CD14-positive monocyte (primary cell): ENCODE results near the gene NPR1. TPM values are rescaled to one million over a fixed set of nuclear protein-coding genes. Genes with fewer than 3 reads are reported as not detected.
A peak's percentile ranks its signal among the peaks of the same experiment; 100 is the strongest.

ENCODE experiments used
- DNase-seq, 3 donors: peaks; one replicate each; pipeline ENCODE4 v3.0.0-alpha.2; 2011 to 2022
- H2AFZ ChIP-seq: 2 replicates; pipeline ENCODE4 v1.6.0; 2012; ENCODE audit warnings: mild to moderate bottlenecking, low read depth, low read length, inconsistent platforms; ENCODE audit not compliant: insufficient read depth, poor library complexity, severe bottlenecking
- H3K27ac ChIP-seq, 2 donors: 1 replicate in 1 of 2; 2 replicates in 1 of 2; pipeline ENCODE4 v1.5.1; 2012 to 2013; ENCODE audit warnings: low read length in 2 of 2, control low read depth in 1 of 2, inconsistent platforms in 1 of 2, low read depth in 1 of 2, mild to moderate bottlenecking in 1 of 2
- H3K27me3 ChIP-seq, 2 donors: one replicate each; pipeline versions ENCODE4 v1.6.0 to v1.6.1; 2011 to 2013; ENCODE audit warnings: low read length in 2 of 2; ENCODE audit not compliant: control insufficient read depth in 2 of 2, insufficient read depth in 2 of 2
- H3K36me3 ChIP-seq, 2 donors: replicated peaks in 1 of 2; 1 replicate in 1 of 2; 2 replicates in 1 of 2; pipeline versions ENCODE4 v1.5.1 to v1.6.1; 2012 to 2013; ENCODE audit warnings: low read length in 2 of 2, control low read depth in 1 of 2, inconsistent platforms in 1 of 2, mild to moderate bottlenecking in 1 of 2; ENCODE audit not compliant: insufficient read depth in 2 of 2, control insufficient read depth in 1 of 2
- H3K4me1 ChIP-seq, 2 donors: 1 replicate in 1 of 2; 2 replicates in 1 of 2; pipeline versions ENCODE4 v1.5.1 to v1.6.1; 2012 to 2013; ENCODE audit warnings: low read length in 2 of 2, control low read depth in 1 of 2, inconsistent platforms in 1 of 2, mild to moderate bottlenecking in 1 of 2, moderate library complexity in 1 of 2; ENCODE audit not compliant: insufficient read depth in 2 of 2, control insufficient read depth in 1 of 2
- H3K4me2 ChIP-seq: replicated peaks from 2 replicates; pipeline ENCODE3; 2012; ENCODE audit warnings: low read length, moderate library complexity, mild to moderate bottlenecking; ENCODE audit not compliant: poor library complexity, severe bottlenecking; ENCODE audit errors: extremely low read depth
- H3K4me3 ChIP-seq, 3 experiments: fragments of 200-600 bp in 1 of 3; sonication (generic) in 1 of 3; replicated peaks in 1 of 3; 1 replicate in 2 of 3; 2 replicates in 1 of 3; pipeline ENCODE4 v1.5.1; 2011 to 2013; ENCODE audit warnings: low read length in 3 of 3, mild to moderate bottlenecking in 3 of 3, control low read depth in 2 of 3, low read depth in 2 of 3, inconsistent platforms in 1 of 3, moderate library complexity in 1 of 3
- H3K79me2 ChIP-seq: 2 replicates; pipeline ENCODE4 v1.6.0; 2012; ENCODE audit warnings: mild to moderate bottlenecking, control low read depth, inconsistent platforms, low read length, moderate library complexity; ENCODE audit not compliant: insufficient read depth
- H3K9ac ChIP-seq: 2 replicates; pipeline ENCODE4 v1.6.0; 2017; ENCODE audit warnings: low read length, mild to moderate bottlenecking; ENCODE audit not compliant: insufficient read depth, poor library complexity, severe bottlenecking
- H3K9me3 ChIP-seq, 2 donors: replicated peaks in 1 of 2; 1 replicate in 1 of 2; 2 replicates in 1 of 2; pipeline versions ENCODE4 v1.5.1 to v1.6.1; 2012 to 2013; ENCODE audit warnings: low read length in 2 of 2, control low read depth in 1 of 2; ENCODE audit not compliant: control insufficient read depth in 1 of 2, insufficient read depth in 1 of 2
- H4K20me1 ChIP-seq: 2 replicates; pipeline ENCODE4 v1.6.0; 2012; ENCODE audit warnings: mild to moderate bottlenecking, low read length, control low read depth, moderate library complexity; ENCODE audit not compliant: insufficient read depth
- H3K27ac Mint-ChIP-seq, 7 donors: one replicate each; pipeline ENCODE4 v1.8.0; 2020; ENCODE audit warnings: mild to moderate bottlenecking in 7 of 7, mixed read lengths in 7 of 7, moderate library complexity in 6 of 7, inconsistent platforms in 2 of 7
- H3K27me3 Mint-ChIP-seq, 3 donors: one replicate each; pipeline ENCODE4 v1.8.0; 2021 to 2022; ENCODE audit warnings: low read depth in 3 of 3, mild to moderate bottlenecking in 3 of 3, mixed read lengths in 3 of 3, moderate library complexity in 3 of 3, inconsistent platforms in 1 of 3
- H3K36me3 Mint-ChIP-seq, 2 donors: one replicate each; pipeline ENCODE4 v1.8.0; 2020; ENCODE audit warnings: mixed read lengths in 2 of 2, inconsistent platforms in 1 of 2, mild to moderate bottlenecking in 1 of 2
- H3K4me1 Mint-ChIP-seq: one replicate; pipeline ENCODE4 v1.8.0; 2020; ENCODE audit warnings: mild to moderate bottlenecking, mixed read lengths
- H3K4me3 Mint-ChIP-seq, 2 donors: one replicate each; pipeline ENCODE4 v1.8.0; 2020; ENCODE audit warnings: mild to moderate bottlenecking in 2 of 2, mixed read lengths in 2 of 2, moderate library complexity in 1 of 2
- H3K9me3 Mint-ChIP-seq, 7 donors: one replicate each; pipeline ENCODE4 v1.8.0; 2020 to 2022; ENCODE audit warnings: mixed read lengths in 7 of 7, mild to moderate bottlenecking in 6 of 7, moderate library complexity in 6 of 7, inconsistent platforms in 2 of 7
- WGBS: methylation state at CpG from one replicate; pipeline ENCODE4 v1.1.5; 2013; ENCODE audit warnings: missing lambda C conversion rate; ENCODE audit not compliant: insufficient coverage; 5-methylcytosine and 5-hydroxymethylcytosine counted together
- intact Hi-C, 2 donors: fragments of 100-400 bp; cut with micrococcal nuclease; formaldehyde crosslinking; loops; one replicate each; pipeline versions ENCODE4 v1.15.0 to v1.15.1; 2023
- polyA plus RNA-seq, 3 donors: library from polyadenylated mRNA; depleted of rRNA in 1 of 3; unstranded in 2 of 3; stranded (reverse) in 1 of 3; fragments of 300-500 nt in 2 of 3; fragments of >200 nt in 1 of 3; fragmentation: Illumina TruSeq in 2 of 3; gene quantifications; 1 replicate in 2 of 3; 2 replicates in 1 of 3; pipeline ENCODE4 v1.2.3, GENCODE V29; 2012 to 2021
- TF ChIP-seq, protein P1 (sequence below): fragments of 200-600 bp; IDR thresholded peaks from one replicate; pipeline ENCODE4 v1.8.0; 2022; ENCODE audit warnings: antibody characterized with exemption, mild to moderate bottlenecking

Gene NPR1
- polyA plus RNA-seq, 3 donors, result not detected

- DNase-seq, result no peak
- H3K36me3 Mint-ChIP-seq, result peaks cover 4 to 12% of the 10 kb centered on the region in 2 donors
- no peak overlapping the region for H3K4me3 ChIP-seq
- H4K20me1 ChIP-seq, result peaks cover 20% of the 10 kb centered on the region
- intact Hi-C loops, result loop anchor here (5.0 kb wide), 4 partner anchors 34 to 106 kb away; partner anchors contain the start of gene ILF2 (in 1 of the 2)
- no peak overlapping the region for H3K27ac ChIP-seq
- H3K4me1 ChIP-seq, result peaks cover 34 to 54% of the 10 kb centered on the region in 2 donors
- H3K9me3 ChIP-seq, result no peaks in the 10 kb centered on the region
- H3K79me2 ChIP-seq, result peaks cover 23% of the 10 kb centered on the region
- no peak overlapping the region for H3K9ac ChIP-seq
- peaks cover 6% of the 10 kb centered on the region in 2 donors for H3K36me3 ChIP-seq
- H3K27ac Mint-ChIP-seq, result peak overlapping the region in 5 of 7 donors; percentile 2 to 77 (median 65)
- H3K27me3 ChIP-seq, result peaks cover 0 to 1% of the 10 kb centered on the region in 2 donors
- no peak overlapping the region for H3K4me3 Mint-ChIP-seq
- H2AFZ ChIP-seq, result no peak overlapping the region
- H3K9me3 Mint-ChIP-seq, result no peaks in the 10 kb centered on the region
- peaks cover 8 to 11% (median 9%) of the 10 kb centered on the region in 3 donors for H3K27me3 Mint-ChIP-seq
- H3K4me1 Mint-ChIP-seq, result peaks cover 53% of the 10 kb centered on the region
- WGBS, result 93% methylated on average over 2 of the region's 10 CpGs
- no peak overlapping the region for H3K4me2 ChIP-seq
- TF ChIP-seq, protein P1, sequence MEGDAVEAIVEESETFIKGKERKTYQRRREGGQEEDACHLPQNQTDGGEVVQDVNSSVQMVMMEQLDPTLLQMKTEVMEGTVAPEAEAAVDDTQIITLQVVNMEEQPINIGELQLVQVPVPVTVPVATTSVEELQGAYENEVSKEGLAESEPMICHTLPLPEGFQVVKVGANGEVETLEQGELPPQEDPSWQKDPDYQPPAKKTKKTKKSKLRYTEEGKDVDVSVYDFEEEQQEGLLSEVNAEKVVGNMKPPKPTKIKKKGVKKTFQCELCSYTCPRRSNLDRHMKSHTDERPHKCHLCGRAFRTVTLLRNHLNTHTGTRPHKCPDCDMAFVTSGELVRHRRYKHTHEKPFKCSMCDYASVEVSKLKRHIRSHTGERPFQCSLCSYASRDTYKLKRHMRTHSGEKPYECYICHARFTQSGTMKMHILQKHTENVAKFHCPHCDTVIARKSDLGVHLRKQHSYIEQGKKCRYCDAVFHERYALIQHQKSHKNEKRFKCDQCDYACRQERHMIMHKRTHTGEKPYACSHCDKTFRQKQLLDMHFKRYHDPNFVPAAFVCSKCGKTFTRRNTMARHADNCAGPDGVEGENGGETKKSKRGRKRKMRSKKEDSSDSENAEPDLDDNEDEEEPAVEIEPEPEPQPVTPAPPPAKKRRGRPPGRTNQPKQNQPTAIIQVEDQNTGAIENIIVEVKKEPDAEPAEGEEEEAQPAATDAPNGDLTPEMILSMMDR, result no peak
Measured at GRCh38 chr1:153631047-153632022, 47.2 kb upstream of the NPR1 start.

GRCh38 chr1:153633161-153633753, 45.2 kb upstream of the NPR1 start:
- H3K27me3 ChIP-seq, result no peaks in the 10 kb centered on the region
- no peaks in the 10 kb centered on the region for H3K9me3 ChIP-seq
- H3K27ac ChIP-seq, result peak overlapping the region; percentile 98
- TF ChIP-seq, protein P1, result no peak
- DNase-seq, result no peak
- Mint-ChIP-seq H3K4me3 (peak overlapping the region; percentile 90 to 97), H3K27me3 (peaks cover 0 to 2% (median 0%) of the 10 kb centered on the region in 3 donors), H3K36me3 (peaks cover 20 to 31% of the 10 kb centered on the region in 2 donors), H3K27ac (peak overlapping the region; percentile 99 to 100 (median 100)), H3K9me3 (no peaks in the 10 kb centered on the region), H3K4me1 (peaks cover 41% of the 10 kb centered on the region)
- no peak overlapping the region for H3K9ac ChIP-seq
- H3K4me3 ChIP-seq, result peak overlapping the region; percentile 18 to 85 (median 85)
- intact Hi-C loops, result loop anchor here (5.0 kb wide), 4 partner anchors 36 to 104 kb away; partner anchors contain the start of gene ILF2 (in 1 of the 2)
- H4K20me1 ChIP-seq, result peaks cover 39% of the 10 kb centered on the region
- peaks cover 24 to 40% of the 10 kb centered on the region in 2 donors for H3K4me1 ChIP-seq
- H2AFZ ChIP-seq, result peak overlapping the region; percentile 65
- peaks cover 24 to 25% of the 10 kb centered on the region in 2 donors for H3K36me3 ChIP-seq
- H3K4me2 ChIP-seq, result peak overlapping the region; percentile 90
- peaks cover 42% of the 10 kb centered on the region for H3K79me2 ChIP-seq
- WGBS, result 73% methylated on average over 8 of the region's 18 CpGs
